Ishikawa (cell line): ENCODE measurements around the gene EPHA3.

Source experiments
- EP300 ChIP-seq: IDR thresholded peaks from 2 replicates; pipeline ENCODE4 v1.6.1; 2012; ENCODE audit warnings: borderline replicate concordance
- NFIC ChIP-seq: IDR thresholded peaks from 2 replicates; pipeline ENCODE4 v1.6.1; 2012
- RAD21 ChIP-seq: IDR thresholded peaks from 2 replicates; pipeline ENCODE4 v1.6.1; 2012; ENCODE audit warnings: low read depth
- TF ChIP-seq, protein P1 (sequence below): IDR thresholded peaks from 2 replicates; pipeline ENCODE4 v1.6.1; 2012

GRCh38 chr3:89108291-89108550 is 800 bp downstream of the EPHA3 start:
- TF ChIP-seq NFIC: no peak
- TF ChIP-seq, protein P1, sequence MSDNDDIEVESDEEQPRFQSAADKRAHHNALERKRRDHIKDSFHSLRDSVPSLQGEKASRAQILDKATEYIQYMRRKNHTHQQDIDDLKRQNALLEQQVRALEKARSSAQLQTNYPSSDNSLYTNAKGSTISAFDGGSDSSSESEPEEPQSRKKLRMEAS: no peak
- no peak for TF ChIP-seq RAD21
- TF ChIP-seq EP300: no peak
